Left lung (tissue), 10 donors: Measurements from ENCODE around the gene CCL1. TPM values are rescaled to one million over a fixed set of nuclear protein-coding genes. Genes with fewer than 3 reads are reported as not detected.

Experiments
- ATAC-seq: fragments of 200-7000 bp; cut with Tn5 transposase; one replicate; pipeline ENCODE4 v1.9.1; 2020; ENCODE audit warnings: moderate library complexity
- DNase-seq, 4 donors: peaks; one replicate each; pipeline ENCODE4 v3.0.0-alpha.2; 2013 to 2020
- H3K27ac ChIP-seq, 2 donors: fragments of 200-600 bp; sonication (generic) in 1 of 2; one replicate each; pipeline versions ENCODE4 v1.5.0 to v1.8.0; 2020 to 2021
- H3K27me3 ChIP-seq, 2 donors: fragments of 200-600 bp; sonication (generic) in 1 of 2; one replicate each; pipeline versions ENCODE4 v1.5.0 to v1.8.0; 2020 to 2021
- H3K36me3 ChIP-seq, 2 donors: fragments of 200-600 bp; sonication (generic) in 1 of 2; one replicate each; pipeline versions ENCODE4 v1.5.0 to v1.8.0; 2020 to 2021
- H3K4me1 ChIP-seq, 2 donors: fragments of 200-600 bp; one replicate each; pipeline ENCODE4 v1.8.0; 2021
- H3K4me3 ChIP-seq, 2 donors: fragments of 200-600 bp; sonication (generic) in 1 of 2; one replicate each; pipeline versions ENCODE4 v1.5.0 to v1.8.0; 2020 to 2021; ENCODE audit warnings: mild to moderate bottlenecking in 1 of 2
- H3K9me3 ChIP-seq, 2 donors: fragments of 200-600 bp; sonication (generic) in 1 of 2; one replicate each; pipeline versions ENCODE4 v1.5.0 to v1.8.0; 2020 to 2021
- intact Hi-C, 2 donors: fragments of 100-400 bp; cut with DNase I; formaldehyde crosslinking; loops; one replicate each; pipeline versions ENCODE4 v1.11.2 to v1.14.2; 2022
- polyA plus RNA-seq, 6 donors: library from polyadenylated mRNA; unstranded; fragments of 120-200 nt; gene quantifications; one replicate each; pipeline ENCODE4 v1.2.1, GENCODE V29; 2013; ENCODE audit not compliant: insufficient read length in 6 of 6
- total RNA-seq, 2 donors: library from RNA; stranded (reverse); fragmentation: NEBNext Ultra II Directional; extraction: Animal tissue kit (Norgen Biotek cat#: 25700); gene quantifications; one replicate each; pipeline ENCODE4 v1.2.1, GENCODE V29; 2021
- TF ChIP-seq, protein P1 (sequence below), 2 donors: fragments of 200-600 bp; sonication (generic) in 1 of 2; IDR thresholded peaks; one replicate each; pipeline versions ENCODE4 v1.5.0 to v1.8.0; 2021; ENCODE audit warnings: antibody characterized with exemption in 2 of 2
- donor health status: DM: no; HTN: yes; CAD: no.
- donor health status: DM: no; HTN: no; CAD: no.

Gene CCL1
- total and polyA plus RNA-seq, 8 donors = not detected

DNA sequence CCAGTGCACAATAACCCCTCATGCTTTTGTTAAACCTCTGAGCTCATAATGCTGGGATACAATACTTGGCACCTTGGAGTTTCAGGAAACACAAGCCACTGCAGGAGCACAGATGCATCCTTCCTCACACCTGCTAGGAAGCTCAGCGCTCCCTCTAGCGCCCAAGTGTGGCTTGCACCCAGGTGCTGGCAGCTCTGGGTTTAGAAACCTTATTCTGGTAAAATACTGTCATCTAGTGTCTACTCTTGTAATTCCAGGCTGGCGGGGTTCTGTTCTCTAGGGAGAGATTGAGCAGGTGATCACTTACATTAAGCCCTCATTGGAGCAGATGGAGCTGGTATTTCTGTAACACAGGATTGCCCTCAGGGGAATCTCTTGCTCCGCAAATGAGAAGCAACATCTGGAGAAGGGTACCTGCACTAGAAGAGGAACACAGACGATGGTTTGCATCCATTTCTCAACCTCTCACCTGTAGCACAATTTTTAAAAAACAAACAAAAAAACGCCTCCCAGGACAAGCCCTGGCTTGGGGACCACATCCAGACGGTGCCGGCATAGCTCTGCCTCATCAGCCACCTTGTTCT is 1.5 kb downstream of the CCL1 start:
- ATAC-seq (peak; percentile 99), DNase-seq (peak; percentile 78 to 93 (median 92))
- Histone ChIP-seq H3K4me1 (peaks cover 0 to 6% of the 10 kb centered on the region in 2 donors), H3K27ac (no peak overlapping the region), H3K4me3 (no peak overlapping the region), H3K36me3 (no peaks in the 10 kb centered on the region), H3K9me3 (no peaks in the 10 kb centered on the region), H3K27me3 (no peaks in the 10 kb centered on the region)
- intact Hi-C loops = loop anchor here (2.0 to 10.0 kb wide), 2 partner anchors 165 to 167 kb away; no protein-coding TSS in a partner anchor
- TF ChIP-seq, protein P1, sequence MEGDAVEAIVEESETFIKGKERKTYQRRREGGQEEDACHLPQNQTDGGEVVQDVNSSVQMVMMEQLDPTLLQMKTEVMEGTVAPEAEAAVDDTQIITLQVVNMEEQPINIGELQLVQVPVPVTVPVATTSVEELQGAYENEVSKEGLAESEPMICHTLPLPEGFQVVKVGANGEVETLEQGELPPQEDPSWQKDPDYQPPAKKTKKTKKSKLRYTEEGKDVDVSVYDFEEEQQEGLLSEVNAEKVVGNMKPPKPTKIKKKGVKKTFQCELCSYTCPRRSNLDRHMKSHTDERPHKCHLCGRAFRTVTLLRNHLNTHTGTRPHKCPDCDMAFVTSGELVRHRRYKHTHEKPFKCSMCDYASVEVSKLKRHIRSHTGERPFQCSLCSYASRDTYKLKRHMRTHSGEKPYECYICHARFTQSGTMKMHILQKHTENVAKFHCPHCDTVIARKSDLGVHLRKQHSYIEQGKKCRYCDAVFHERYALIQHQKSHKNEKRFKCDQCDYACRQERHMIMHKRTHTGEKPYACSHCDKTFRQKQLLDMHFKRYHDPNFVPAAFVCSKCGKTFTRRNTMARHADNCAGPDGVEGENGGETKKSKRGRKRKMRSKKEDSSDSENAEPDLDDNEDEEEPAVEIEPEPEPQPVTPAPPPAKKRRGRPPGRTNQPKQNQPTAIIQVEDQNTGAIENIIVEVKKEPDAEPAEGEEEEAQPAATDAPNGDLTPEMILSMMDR (IDR thresholded peaks at IDR 0.05) = peak; percentile 97 to 99

DNA sequence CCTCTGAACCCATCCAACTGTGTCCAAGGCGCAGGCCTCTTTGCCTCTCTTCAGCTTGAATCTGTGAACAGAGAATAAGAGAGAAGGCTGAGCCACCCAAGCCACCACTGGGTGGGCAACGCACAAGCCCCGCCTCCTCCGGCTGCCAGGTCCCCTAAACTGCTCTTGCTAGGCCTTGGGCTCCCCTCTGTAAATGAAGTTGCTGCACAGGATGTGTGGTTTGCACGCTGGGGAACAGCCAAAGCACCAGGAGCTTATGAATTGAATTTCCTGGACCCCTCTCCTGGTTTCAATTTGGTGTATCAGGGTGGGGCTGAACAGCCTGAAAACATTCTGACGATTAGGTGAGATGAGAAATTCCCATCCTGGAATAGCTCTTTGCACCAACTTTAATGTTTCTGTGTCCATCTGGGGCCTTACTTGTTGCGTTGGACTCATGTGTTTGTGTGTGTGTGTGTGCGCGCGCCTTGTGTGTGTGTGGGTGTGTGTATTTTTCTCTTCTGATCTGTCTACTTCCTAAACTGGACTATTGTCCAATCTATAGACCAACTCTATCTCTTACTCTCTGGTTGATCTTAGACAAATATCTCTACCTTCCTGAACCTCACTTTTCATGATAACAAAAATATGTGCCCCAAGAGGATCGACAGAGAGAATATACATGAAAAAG is 2.3 kb downstream of the CCL1 start:
- intact Hi-C loops = loop anchor here in 1 of 2 donors (10.0 kb wide), 1 partner anchor 166 kb away; no protein-coding TSS in a partner anchor
- no peak for ATAC-seq
- no peak for DNase-seq
- Histone ChIP-seq H3K36me3 (no peaks in the 10 kb centered on the region), H3K4me1 (peaks cover 0 to 8% of the 10 kb centered on the region in 2 donors), H3K4me3 (no peak overlapping the region), H3K27me3 (no peaks in the 10 kb centered on the region), H3K9me3 (no peaks in the 10 kb centered on the region), H3K27ac (no peak overlapping the region)
- TF ChIP-seq, protein P1 (IDR thresholded peaks at IDR 0.05) = no peak

DNA sequence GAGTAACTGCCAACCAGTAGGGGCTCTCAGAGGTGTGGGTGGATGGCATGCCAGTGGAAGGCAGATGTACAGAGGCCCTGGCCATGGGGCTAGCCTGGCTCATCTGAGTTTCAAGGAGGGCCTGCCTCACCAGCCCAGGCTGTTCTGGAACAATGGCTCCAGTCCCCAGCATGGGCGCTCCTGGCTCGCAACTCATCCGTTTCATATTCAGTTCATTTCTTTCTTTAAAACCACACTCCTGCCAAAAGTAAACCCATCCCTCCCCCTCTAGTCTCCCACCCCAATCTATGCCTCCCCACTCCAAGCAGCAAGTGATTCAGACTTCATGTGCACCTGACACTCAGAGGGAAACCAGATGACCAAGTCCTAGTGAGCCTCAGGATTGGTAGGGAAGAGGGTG is 4.4 kb downstream of the CCL1 start:
- no peak overlapping the region for H3K4me3 ChIP-seq
- H3K9me3 ChIP-seq = no peaks in the 10 kb centered on the region
- H3K36me3 ChIP-seq = no peaks in the 10 kb centered on the region
- intact Hi-C loops = no loop called here
- TF ChIP-seq, protein P1 (IDR thresholded peaks at IDR 0.05) = no peak
- H3K27ac ChIP-seq = no peak overlapping the region
- peaks cover 0 to 8% of the 10 kb centered on the region in 2 donors for H3K4me1 ChIP-seq
- DNase-seq (no peak), ATAC-seq (no peak)
- no peaks in the 10 kb centered on the region for H3K27me3 ChIP-seq

DNA sequence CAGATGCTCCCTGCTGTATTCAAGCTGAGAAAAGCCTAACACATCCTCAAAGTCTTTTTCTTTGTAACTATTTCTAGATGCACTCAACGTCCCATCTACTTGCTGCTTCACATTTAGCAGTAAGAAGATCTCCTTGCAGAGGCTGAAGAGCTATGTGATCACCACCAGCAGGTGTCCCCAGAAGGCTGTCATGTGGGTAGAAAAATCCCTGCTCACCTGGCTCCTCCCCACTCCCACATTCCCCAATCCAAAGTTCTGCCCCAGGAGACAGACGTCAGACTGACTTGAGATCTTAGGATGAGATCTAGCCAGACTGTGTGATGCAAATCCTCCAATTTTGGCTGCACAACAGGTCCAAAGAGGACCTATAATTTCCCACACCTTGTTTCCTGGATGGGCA is 5.6 kb downstream of the CCL1 start:
- Histone ChIP-seq H3K9me3 (no peaks in the 10 kb centered on the region), H3K36me3 (no peaks in the 10 kb centered on the region), H3K27ac (no peak overlapping the region), H3K4me3 (no peak overlapping the region), H3K4me1 (peaks cover 0 to 8% of the 10 kb centered on the region in 2 donors), H3K27me3 (no peaks in the 10 kb centered on the region)
- intact Hi-C loops = no loop called here
- TF ChIP-seq, protein P1 (IDR thresholded peaks at IDR 0.05) = no peak
- DNase-seq (no peak), ATAC-seq (no peak)

DNA sequence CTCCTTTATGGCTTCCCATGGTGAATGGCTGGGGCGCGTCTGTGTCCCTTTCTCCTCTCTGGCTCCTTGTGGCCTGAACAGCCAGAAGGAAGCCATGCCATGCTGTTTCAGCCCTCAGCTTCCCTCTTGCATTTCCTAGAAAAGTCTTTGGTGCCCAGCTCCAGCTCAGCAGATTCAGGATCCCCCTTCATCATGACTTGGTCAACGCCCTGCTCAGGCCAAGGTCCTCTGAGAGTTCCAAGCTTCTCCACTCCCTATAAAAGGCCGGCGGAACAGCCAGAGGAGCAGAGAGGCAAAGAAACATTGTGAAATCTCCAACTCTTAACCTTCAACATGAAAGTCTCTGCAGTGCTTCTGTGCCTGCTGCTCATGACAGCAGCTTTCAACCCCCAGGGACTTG is 6.8 kb downstream of the CCL1 start, which contains the start of gene CCL13:
Gene CCL13 (plus strand): TSS at position 287 of the 400 bp plus-strand sequence. CDS start 47 bp downstream, at position 334.
- H3K4me1 ChIP-seq = peaks cover 0 to 5% of the 10 kb centered on the region in 2 donors
- H3K27ac ChIP-seq = peak within 1 kb of the TSS in 1 of 2 donors; percentile 2
- H3K4me3 ChIP-seq = no peak within 1 kb of the TSS
- no peaks in the 10 kb centered on the region for H3K27me3 ChIP-seq
- ATAC-seq = peak; percentile 35
- TF ChIP-seq, protein P1 (IDR thresholded peaks at IDR 0.05) = no peak
- no peaks in the 10 kb centered on the region for H3K9me3 ChIP-seq
- intact Hi-C loops = no loop called here
- no peak for DNase-seq
- H3K36me3 ChIP-seq = no peaks in the 10 kb centered on the region
